GM18861 (cell line): ENCODE measurements around the gene TMEM131L.

Source experiments
- ATAC-seq: cut with Tn5 transposase; IDR thresholded peaks from one replicate; pipeline ENCODE4 v1.9.1; 2021; ENCODE audit not compliant: unreplicated experiment

The TMEM131L gene

GRCh38 chr4:153474251-153474650 is 8.1 kb downstream of the TMEM131L start:
- ATAC-seq = no peak

- ATAC-seq = no peak
These were observed 10.8 kb downstream of the TMEM131L start for GRCh38 chr4:153476829-153477574.

- no peak for ATAC-seq
These were observed 12.9 kb downstream of the TMEM131L start for GRCh38 chr4:153479101-153479500.

GRCh38 chr4:153480704-153481103 is 14.5 kb downstream of the TMEM131L start:
- ATAC-seq = no peak

GRCh38 chr4:153481478-153481877 is 15.3 kb downstream of the TMEM131L start:
- no peak for ATAC-seq

GRCh38 chr4:153483432-153484418 is 17.6 kb downstream of the TMEM131L start:
- ATAC-seq = no peak

GRCh38 chr4:153485359-153485758 is 19.2 kb downstream of the TMEM131L start:
- no peak for ATAC-seq

- no peak for ATAC-seq
These were observed 19.7 kb downstream of the TMEM131L start for GRCh38 chr4:153485860-153486259.

- no peak for ATAC-seq
These were observed 20.4 kb downstream of the TMEM131L start for GRCh38 chr4:153486281-153487151.

GRCh38 chr4:153488006-153488891 is 22.1 kb downstream of the TMEM131L start:
- ATAC-seq = peak; percentile 60

GRCh38 chr4:153489856-153490558 is 23.8 kb downstream of the TMEM131L start:
- ATAC-seq = no peak

GRCh38 chr4:153490985-153491483 is 24.9 kb downstream of the TMEM131L start:
- ATAC-seq = no peak

GRCh38 chr4:153494562-153494961 is 28.4 kb downstream of the TMEM131L start:
- no peak for ATAC-seq

- no peak for ATAC-seq
These were observed 29.5 kb downstream of the TMEM131L start for GRCh38 chr4:153495480-153496193.

GRCh38 chr4:153497091-153497531 is 31.0 kb downstream of the TMEM131L start:
- ATAC-seq = peak; percentile 34

- ATAC-seq = peak; percentile 72
These were observed 32.1 kb downstream of the TMEM131L start for GRCh38 chr4:153497988-153498967.

GRCh38 chr4:153499005-153499404 is 32.8 kb downstream of the TMEM131L start:
- no peak for ATAC-seq
